Caco-2 (cell line): Measurements from ENCODE around the gene HYOU1. TPM values are rescaled to one million over a fixed set of nuclear protein-coding genes. Genes with fewer than 3 reads are reported as not detected.

ENCODE experiments used
- BruUV-seq: library from RNA; stranded (reverse); fragments of 400-500 nt; replicated peaks from 2 replicates; lab custom pipeline; 2021; lab: Mats Ljungman, UMichigan
- CTCF ChIA-PET: fragments of 300-600 bp; sonication (Branson Sonifier 250); formaldehyde crosslinking; loops from one replicate; lab custom pipeline; 2022; ENCODE audit warnings: antibody characterized with exemption; lab: Charles Lee
- POLR2A ChIA-PET: fragments of 300-600 bp; sonication (Branson Sonifier 250); formaldehyde crosslinking; loops from one replicate; lab custom pipeline; 2022; ENCODE audit warnings: antibody characterized with exemption; lab: Charles Lee
- DNase-seq, 2 experiments: peaks; one replicate each; pipeline versions ENCODE4 v3.0.0 to v3.0.0-alpha.2; 2020 to 2022
- H3K27me3 ChIP-seq: replicated peaks from 2 replicates; pipeline ENCODE4 v1.6.0; 2011; ENCODE audit warnings: low read length; ENCODE audit not compliant: control insufficient read depth, insufficient read depth
- H3K36me3 ChIP-seq: 2 replicates; pipeline ENCODE4 v1.5.1; 2011; ENCODE audit warnings: low read length; ENCODE audit not compliant: control insufficient read depth, insufficient read depth
- H3K4me1 ChIP-seq: fragments of 250-450 bp; sonication (Bioruptor Pico); 2 replicates; pipeline ENCODE4 v1.5.1; 2020; ENCODE audit warnings: mild to moderate bottlenecking
- H3K4me3 ChIP-seq: 2 replicates; pipeline ENCODE4 v1.5.1; 2011; ENCODE audit warnings: low read depth, mild to moderate bottlenecking, control low read depth, low read length
- H3K9me3 ChIP-seq: fragments of 250-450 bp; sonication (Bioruptor Pico); 2 replicates; pipeline ENCODE4 v1.5.1; 2020; ENCODE audit warnings: mild to moderate bottlenecking, moderate library complexity
- H3K27ac Mint-ChIP-seq: one replicate; pipeline ENCODE4 v1.8.0; 2022; ENCODE audit warnings: mixed read lengths; ENCODE audit not compliant: unreplicated experiment
- H3K27me3 Mint-ChIP-seq: one replicate; pipeline ENCODE4 v1.8.0; 2022; ENCODE audit warnings: mixed read lengths; ENCODE audit not compliant: insufficient read depth, unreplicated experiment
- H3K36me3 Mint-ChIP-seq: one replicate; pipeline ENCODE4 v1.8.0; 2022; ENCODE audit warnings: mild to moderate bottlenecking, mixed read lengths; ENCODE audit not compliant: insufficient read depth, unreplicated experiment
- H3K4me1 Mint-ChIP-seq: one replicate; pipeline ENCODE4 v1.8.0; 2022; ENCODE audit warnings: low read depth, mixed read lengths; ENCODE audit not compliant: unreplicated experiment
- H3K4me3 Mint-ChIP-seq: one replicate; pipeline ENCODE4 v1.8.0; 2022; ENCODE audit warnings: mild to moderate bottlenecking, moderate library complexity, mixed read lengths; ENCODE audit not compliant: unreplicated experiment
- H3K9me3 Mint-ChIP-seq: one replicate; pipeline ENCODE4 v1.8.0; 2022; ENCODE audit warnings: mixed read lengths; ENCODE audit not compliant: unreplicated experiment
- intact Hi-C: fragments of 100-400 bp; cut with micrococcal nuclease; formaldehyde crosslinking; loops from one replicate; pipeline ENCODE4 v1.10.0; 2022; ENCODE audit not compliant: unreplicated experiment
- total RNA-seq: library from RNA; stranded (reverse); gene quantifications from 2 replicates; pipeline ENCODE4 v1.2.3, GENCODE V29; 2022
- TF ChIP-seq, protein P1 (sequence below), 2 experiments: fragments of 200-600 bp in 1 of 2; IDR thresholded peaks; 1 replicate in 1 of 2; 2 replicates in 1 of 2; pipeline versions ENCODE4 v1.5.1 to v1.8.0; 2011 to 2022; ENCODE audit warnings: antibody characterized with exemption in 1 of 2, control low read depth in 1 of 2, inconsistent platforms in 1 of 2, low read depth in 1 of 2, low read length in 1 of 2, mild to moderate bottlenecking in 1 of 2, moderate library complexity in 1 of 2; ENCODE audit not compliant: insufficient read depth in 1 of 2, severe bottlenecking in 1 of 2, unreplicated experiment in 1 of 2

The HYOU1 gene
- total RNA-seq, 1 experiment from 2014 or later: 366 TPM

DNA sequence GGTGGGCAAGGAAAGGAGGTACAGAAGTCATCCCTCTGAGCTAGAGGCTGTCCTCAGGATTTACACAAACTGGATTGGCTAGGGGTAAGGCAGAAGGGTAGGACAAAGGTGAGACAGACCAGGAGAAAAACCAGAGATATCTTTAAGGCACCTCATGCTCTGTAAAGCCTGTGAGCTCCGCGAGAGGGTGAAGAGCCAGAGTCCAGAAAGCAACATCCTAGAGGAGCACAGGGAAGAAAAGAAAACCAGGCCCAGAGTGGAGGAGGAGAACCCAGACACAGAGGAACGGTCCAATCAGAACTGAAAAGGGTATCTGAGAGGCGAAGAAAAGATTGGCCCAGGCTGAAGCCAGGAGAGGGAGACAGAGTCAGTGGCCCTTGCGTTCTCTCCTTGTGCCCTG, 31.5 kb downstream of the HYOU1 start:
- Histone ChIP-seq H3K36me3 (peaks cover 21% of the 10 kb centered on the region), H3K27me3 (no peaks in the 10 kb centered on the region), H3K4me1 (peaks cover 82% of the 10 kb centered on the region), H3K4me3 (no peak overlapping the region), H3K9me3 (no peaks in the 10 kb centered on the region)
- ChIA-PET CTCF (no interaction called here), POLR2A (no interaction called here)
- no peaks in the 10 kb centered on the region for H3K27me3 Mint-ChIP-seq
- H3K4me1 Mint-ChIP-seq: peaks cover 68% of the 10 kb centered on the region
- no TSS peak for BruUV-seq
- no peak overlapping the region for H3K4me3 Mint-ChIP-seq
- TF ChIP-seq, protein P1, sequence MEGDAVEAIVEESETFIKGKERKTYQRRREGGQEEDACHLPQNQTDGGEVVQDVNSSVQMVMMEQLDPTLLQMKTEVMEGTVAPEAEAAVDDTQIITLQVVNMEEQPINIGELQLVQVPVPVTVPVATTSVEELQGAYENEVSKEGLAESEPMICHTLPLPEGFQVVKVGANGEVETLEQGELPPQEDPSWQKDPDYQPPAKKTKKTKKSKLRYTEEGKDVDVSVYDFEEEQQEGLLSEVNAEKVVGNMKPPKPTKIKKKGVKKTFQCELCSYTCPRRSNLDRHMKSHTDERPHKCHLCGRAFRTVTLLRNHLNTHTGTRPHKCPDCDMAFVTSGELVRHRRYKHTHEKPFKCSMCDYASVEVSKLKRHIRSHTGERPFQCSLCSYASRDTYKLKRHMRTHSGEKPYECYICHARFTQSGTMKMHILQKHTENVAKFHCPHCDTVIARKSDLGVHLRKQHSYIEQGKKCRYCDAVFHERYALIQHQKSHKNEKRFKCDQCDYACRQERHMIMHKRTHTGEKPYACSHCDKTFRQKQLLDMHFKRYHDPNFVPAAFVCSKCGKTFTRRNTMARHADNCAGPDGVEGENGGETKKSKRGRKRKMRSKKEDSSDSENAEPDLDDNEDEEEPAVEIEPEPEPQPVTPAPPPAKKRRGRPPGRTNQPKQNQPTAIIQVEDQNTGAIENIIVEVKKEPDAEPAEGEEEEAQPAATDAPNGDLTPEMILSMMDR (IDR thresholded peaks at IDR 0.05; ENCODE audit: insufficient read depth in 1 of 2, low read depth in 1 of 2, low read length in 1 of 2, severe bottlenecking in 1 of 2, unreplicated experiment in 1 of 2): no peak
- H3K36me3 Mint-ChIP-seq: peaks cover 90% of the 10 kb centered on the region
- H3K9me3 Mint-ChIP-seq: no peaks in the 10 kb centered on the region
- peak overlapping the region; percentile 11 for H3K27ac Mint-ChIP-seq
- DNase-seq: no peak
- intact Hi-C loops: no loop called here

DNA sequence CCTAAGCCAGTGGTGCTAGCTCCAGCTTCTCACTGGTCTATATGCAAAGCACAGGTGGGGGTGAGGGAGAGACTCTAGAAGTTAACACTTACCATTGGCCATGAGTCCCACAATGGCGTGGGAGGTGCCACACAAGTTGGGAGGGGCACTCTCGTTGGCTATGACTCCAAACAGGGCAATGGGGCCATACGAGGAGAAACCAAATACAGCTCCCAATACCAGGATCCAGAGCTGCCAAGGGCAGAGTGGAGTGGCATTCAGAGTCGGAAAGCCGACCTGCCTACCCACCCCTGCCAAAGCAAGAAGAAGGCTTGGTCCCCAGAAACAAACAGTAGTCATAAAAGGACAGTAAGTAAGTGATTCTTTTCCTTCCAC, 31.9 kb downstream of the HYOU1 start:
- no TSS peak for BruUV-seq
- peak overlapping the region; percentile 11 for H3K27ac Mint-ChIP-seq
- POLR2A ChIA-PET: no interaction called here
- Histone ChIP-seq H3K4me1 (peaks cover 82% of the 10 kb centered on the region), H3K36me3 (peaks cover 22% of the 10 kb centered on the region), H3K27me3 (no peaks in the 10 kb centered on the region), H3K9me3 (no peaks in the 10 kb centered on the region), H3K4me3 (no peak overlapping the region)
- peaks cover 90% of the 10 kb centered on the region for H3K36me3 Mint-ChIP-seq
- DNase-seq: no peak
- TF ChIP-seq, protein P1 (IDR thresholded peaks at IDR 0.05; ENCODE audit: insufficient read depth in 1 of 2, low read depth in 1 of 2, low read length in 1 of 2, severe bottlenecking in 1 of 2, unreplicated experiment in 1 of 2): no peak
- peaks cover 70% of the 10 kb centered on the region for H3K4me1 Mint-ChIP-seq
- H3K9me3 Mint-ChIP-seq: no peaks in the 10 kb centered on the region
- H3K27me3 Mint-ChIP-seq: no peaks in the 10 kb centered on the region
- H3K4me3 Mint-ChIP-seq: no peak overlapping the region
- CTCF ChIA-PET: no interaction called here
- intact Hi-C loops: no loop called here

DNA sequence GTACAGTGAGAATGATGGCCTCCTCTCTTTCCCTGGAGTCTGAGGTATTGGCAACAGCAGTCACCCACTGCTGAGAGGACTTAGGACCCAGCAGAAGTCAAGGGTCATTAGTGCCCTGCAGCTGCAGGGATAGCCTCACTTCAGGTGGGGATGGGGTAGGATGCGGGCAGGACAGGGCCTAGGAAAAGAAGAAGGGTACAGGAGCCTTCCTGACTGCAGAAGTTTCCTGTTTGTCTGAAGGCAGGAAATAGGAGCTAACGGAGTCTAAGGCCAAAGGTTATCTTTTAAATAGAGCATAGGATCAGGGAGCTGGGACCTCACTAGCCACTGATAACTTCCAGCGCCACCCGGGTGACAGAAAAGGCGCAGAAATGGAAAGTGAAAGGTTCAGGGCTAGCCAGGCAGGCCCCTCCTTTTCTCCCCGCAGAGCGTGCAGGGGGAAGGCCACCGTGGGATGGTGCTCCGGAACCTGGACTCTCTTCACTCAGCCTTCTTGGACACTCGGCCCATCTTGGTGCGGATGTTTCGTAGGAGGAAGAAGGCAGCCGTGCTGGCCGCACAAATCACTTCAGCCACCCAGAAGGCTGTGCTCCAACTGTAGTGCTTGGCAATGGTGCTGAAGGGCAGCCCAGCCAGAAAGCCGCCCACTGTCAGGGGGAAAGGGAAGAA, 32.4 kb downstream of the HYOU1 start:
- peaks cover 22% of the 10 kb centered on the region for H3K36me3 ChIP-seq
- no peak overlapping the region for H3K4me3 ChIP-seq
- H3K27me3 ChIP-seq: no peaks in the 10 kb centered on the region
- TSS peak; percentile 4 for BruUV-seq
- Mint-ChIP-seq H3K4me1 (peaks cover 69% of the 10 kb centered on the region), H3K36me3 (peaks cover 90% of the 10 kb centered on the region), H3K27ac (peak overlapping the region; percentile 11), H3K9me3 (no peaks in the 10 kb centered on the region), H3K4me3 (peak overlapping the region; percentile 7), H3K27me3 (no peaks in the 10 kb centered on the region)
- TF ChIP-seq, protein P1 (IDR thresholded peaks at IDR 0.05; ENCODE audit: insufficient read depth in 1 of 2, low read depth in 1 of 2, low read length in 1 of 2, severe bottlenecking in 1 of 2, unreplicated experiment in 1 of 2): no peak
- DNase-seq: no peak
- CTCF ChIA-PET: interaction anchor here (0.5 kb wide), 1 partner anchor 337 kb away, joined by 3 read pairs; no protein-coding TSS in a partner anchor
- no peaks in the 10 kb centered on the region for H3K9me3 ChIP-seq
- POLR2A ChIA-PET: no interaction called here
- peaks cover 87% of the 10 kb centered on the region for H3K4me1 ChIP-seq
- intact Hi-C loops: no loop called here
